SK-N-SH (cell line): ENCODE measurements around the gene GNPTAB. TPM values are rescaled to one million over a fixed set of nuclear protein-coding genes. Genes with fewer than 3 reads are reported as not detected.

Source experiments
- CTCF ChIA-PET: fragments of 300-600, 350-600 bp; formaldehyde crosslinking; extraction: SDS; loops from one replicate; lab custom pipeline; 2021; lab: Yijun Ruan, JAX
- POLR2A ChIA-PET: fragments of 350-600 bp; sonication (Branson Sonifier 250); formaldehyde crosslinking; extraction: SDS; loops from one replicate; lab custom pipeline; 2020; ENCODE audit warnings: antibody characterized with exemption, inconsistent platforms; lab: Yijun Ruan, JAX
- DNase-seq: peaks from one replicate; pipeline ENCODE4 v3.0.0; 2012
- H2AFZ ChIP-seq: fragments of 200-600 bp; sonication (generic); 2 replicates; pipeline ENCODE4 v1.8.1; 2016; ENCODE audit warnings: antibody characterized with exemption, mild to moderate bottlenecking, low read depth
- H3F3A ChIP-seq: fragments of 200-600 bp; sonication (generic); replicated peaks from 2 replicates; pipeline ENCODE3; 2016; ENCODE audit warnings: antibody characterized with exemption, mild to moderate bottlenecking; ENCODE audit not compliant: insufficient read depth
- H3K27ac ChIP-seq, 2 experiments: fragments of 200-500 bp in 1 of 2; fragments of 200-600 bp in 1 of 2; sonication (Bioruptor generic) in 1 of 2; sonication (generic), shearing (Covaris generic) in 1 of 2; 2 replicates each; pipeline versions ENCODE4 v1.5.1 to v1.6.1; 2014 to 2016; ENCODE audit warnings: low read depth in 2 of 2, inconsistent platforms in 1 of 2, low read length in 1 of 2, mild to moderate bottlenecking in 1 of 2, mixed read lengths in 1 of 2
- H3K27me3 ChIP-seq: fragments of 200-600 bp; sonication (generic), shearing (Covaris generic); 2 replicates; pipeline ENCODE4 v1.6.1; 2016; ENCODE audit warnings: mixed run types; ENCODE audit not compliant: insufficient read depth
- H3K36me3 ChIP-seq, 2 experiments: fragments of 200-500 bp in 1 of 2; fragments of 200-600 bp in 1 of 2; sonication (Bioruptor generic) in 1 of 2; sonication (generic) in 1 of 2; replicated peaks in 1 of 2; 2 replicates each; pipeline versions ENCODE3 to v1.5.1; 2014 to 2016; ENCODE audit warnings: low read length in 1 of 2, mild to moderate bottlenecking in 1 of 2; ENCODE audit not compliant: insufficient read depth in 2 of 2, control insufficient read depth in 1 of 2
- H3K4me1 ChIP-seq, 2 experiments: fragments of 200-500 bp in 1 of 2; fragments of 200-600 bp in 1 of 2; sonication (Bioruptor generic) in 1 of 2; sonication (generic), shearing (Covaris generic) in 1 of 2; 2 replicates each; pipeline versions ENCODE4 v1.5.1 to v1.6.1; 2014 to 2016; ENCODE audit warnings: low read depth in 1 of 2, low read length in 1 of 2, mixed run types in 1 of 2; ENCODE audit not compliant: insufficient read depth in 2 of 2, control insufficient read depth in 1 of 2
- H3K4me2 ChIP-seq: fragments of 200-600 bp; sonication (generic), shearing (Covaris generic); 2 replicates; pipeline ENCODE4 v1.6.1; 2017; ENCODE audit warnings: mixed run types
- H3K4me3 ChIP-seq, 2 experiments: fragments of 200-500 bp in 1 of 2; fragments of 200-600 bp in 1 of 2; sonication (Bioruptor generic) in 1 of 2; sonication (generic), shearing (Covaris generic) in 1 of 2; 2 replicates each; pipeline versions ENCODE4 v1.5.1 to v1.8.1; 2014 to 2016; ENCODE audit warnings: low read depth in 2 of 2, inconsistent platforms in 1 of 2, low read length in 1 of 2, mild to moderate bottlenecking in 1 of 2, mixed read lengths in 1 of 2, moderate library complexity in 1 of 2
- H3K79me2 ChIP-seq: fragments of 200-600 bp; sonication (generic); 2 replicates; pipeline ENCODE4 v1.8.1; 2017; ENCODE audit warnings: mild to moderate bottlenecking; ENCODE audit not compliant: insufficient read depth
- H3K9ac ChIP-seq: fragments of 200-600 bp; sonication (generic); 2 replicates; pipeline ENCODE4 v1.6.1; 2017; ENCODE audit warnings: mixed run types
- H3K9me2 ChIP-seq: fragments of 200-600 bp; sonication (generic); 2 replicates; pipeline ENCODE4 v1.6.1; 2017; ENCODE audit warnings: mixed run types
- H3K9me3 ChIP-seq: fragments of 200-600 bp; sonication (generic); 2 replicates; pipeline ENCODE4 v1.6.1; 2017; ENCODE audit warnings: mixed run types, mild to moderate bottlenecking, moderate library complexity
- H4K20me1 ChIP-seq: fragments of 200-600 bp; sonication (generic); 2 replicates; pipeline ENCODE4 v1.6.1; 2017; ENCODE audit warnings: mild to moderate bottlenecking, mixed run types; ENCODE audit not compliant: insufficient read depth
- CHD2 ChIP-seq: fragments of 150-350 bp; IDR thresholded peaks from 2 replicates; pipeline ENCODE4 v1.6.1; 2018; ENCODE audit warnings: low read length; ENCODE audit not compliant: partially characterized antibody
- CTCF ChIP-seq: fragments of 200-600 bp; sonication (generic); IDR thresholded peaks from 2 replicates; pipeline ENCODE4 v1.6.1; 2017; ENCODE audit warnings: antibody characterized with exemption, mild to moderate bottlenecking, moderate library complexity
- EP300 ChIP-seq, 2 experiments: IDR thresholded peaks; 2 replicates each; pipeline versions ENCODE4 v1.4.0 to v1.6.1; 2012; ENCODE audit warnings: borderline replicate concordance in 1 of 2, low read depth in 1 of 2, low read length in 1 of 2
- GATA2 ChIP-seq: sonication (generic); formaldehyde crosslinking; IDR thresholded peaks from 2 replicates; pipeline ENCODE4 v1.5.0; 2020; ENCODE audit warnings: mild to moderate bottlenecking, missing genetic modification reagents
- IRF3 ChIP-seq: fragments of 150-350 bp; IDR thresholded peaks from 2 replicates; pipeline ENCODE4 v1.6.1; 2016; ENCODE audit warnings: mild to moderate bottlenecking, low read depth, low read length
- JUND ChIP-seq: IDR thresholded peaks from 2 replicates; pipeline ENCODE4 v1.4.0; 2012
- MEF2A ChIP-seq: IDR thresholded peaks from 2 replicates; pipeline ENCODE4 v1.4.0; 2012; ENCODE audit warnings: low read depth, borderline replicate concordance
- MXI1 ChIP-seq: IDR thresholded peaks from 2 replicates; pipeline ENCODE4 v1.6.1; 2012; ENCODE audit warnings: mild to moderate bottlenecking, low read depth, low read length, improper control_type of control experiment
- POLR2AphosphoS5 ChIP-seq: IDR thresholded peaks from 2 replicates; pipeline ENCODE4 v1.6.1; 2012; ENCODE audit warnings: low read depth, low read length
- RAD21 ChIP-seq: IDR thresholded peaks from 2 replicates; pipeline ENCODE4 v1.6.1; 2012; ENCODE audit warnings: mild to moderate bottlenecking, low read length
- RFX5 ChIP-seq: IDR thresholded peaks from 2 replicates; pipeline ENCODE4 v1.6.1; 2012; ENCODE audit warnings: mild to moderate bottlenecking, improper control_type of control experiment, low read length
- SIN3A ChIP-seq: IDR thresholded peaks from 2 replicates; pipeline ENCODE4 v1.6.1; 2012; ENCODE audit warnings: low read depth, mild to moderate bottlenecking, low read length, moderate library complexity, borderline replicate concordance
- USF2 ChIP-seq: fragments of 150-350 bp; IDR thresholded peaks from 2 replicates; pipeline ENCODE4 v1.6.1; 2017; ENCODE audit warnings: antibody characterized with exemption, low read length, low read depth, borderline replicate concordance
- YY1 ChIP-seq: IDR thresholded peaks from 2 replicates; pipeline ENCODE4 v1.4.0; 2012; ENCODE audit warnings: low read depth, mild to moderate bottlenecking
- ZBTB33 ChIP-seq: IDR thresholded peaks from 2 replicates; pipeline ENCODE4 v1.4.0; 2012; ENCODE audit warnings: low read depth, borderline replicate concordance
- WGBS: methylation state at CpG from one replicate; pipeline ENCODE4 v1.1.6; 2017; ENCODE audit warnings: low lambda C conversion rate; 5-methylcytosine and 5-hydroxymethylcytosine counted together
- polyA plus RNA-seq, 3 experiments: library from polyadenylated mRNA; depleted of rRNA; stranded (reverse); fragments of >200 nt; gene quantifications; 2 replicates each; pipeline ENCODE4 v1.2.3, GENCODE V29; 2012

The GNPTAB gene
- polyA plus RNA-seq, 1 of the 3 experiments (the other 2 are of a cell fraction): 18.8 TPM

- no peak overlapping the region for H3K4me3 ChIP-seq
- H2AFZ ChIP-seq: no peak overlapping the region
- WGBS: 75% methylated on average over 1 of the region's 1 CpG
- peaks cover 25 to 34% of the 10 kb centered on the region in 2 experiments for H3K36me3 ChIP-seq
- no peaks in the 10 kb centered on the region for H3F3A ChIP-seq
- no peaks in the 10 kb centered on the region for H3K27me3 ChIP-seq
- CTCF ChIA-PET: interaction anchor here (1.4 to 3.7 kb wide), 4 partner anchors 12 to 1801 kb away, joined by 3 to 18 read pairs (median 7); no protein-coding TSS in a partner anchor
- DNase-seq: no peak
- no peak overlapping the region for H3K27ac ChIP-seq
- TF ChIP-seq ZBTB33: no peak
- TF ChIP-seq MEF2A: no peak
- TF ChIP-seq EP300 (IDR thresholded peaks at IDR 0.05; ENCODE audit: borderline replicate concordance in 1 of 2, low read depth in 1 of 2, low read length in 1 of 2): no peak
- TF ChIP-seq POLR2AphosphoS5: no peak
- TF ChIP-seq MXI1: no peak
- TF ChIP-seq CHD2: no peak
- TF ChIP-seq GATA2: no peak
- TF ChIP-seq RFX5: no peak
- no peak for TF ChIP-seq SIN3A
- no peak for TF ChIP-seq USF2
- no peak for TF ChIP-seq CTCF
- no peak for TF ChIP-seq IRF3
- TF ChIP-seq JUND: no peak
- TF ChIP-seq RAD21: no peak
- no peak for TF ChIP-seq YY1
- TF ChIP-seq, all 33 proteins: peak for 0
- Histone ChIP-seq H3K9me2 (no peaks in the 10 kb centered on the region), H3K4me2 (no peak overlapping the region), H3K4me1 (peaks cover 0 to 4% of the 10 kb centered on the region in 2 experiments; a peak in 2 of 4 replicates), H3K9me3 (no peaks in the 10 kb centered on the region), H4K20me1 (no peaks in the 10 kb centered on the region), H3K9ac (no peak overlapping the region), H3K79me2 (no peaks in the 10 kb centered on the region)
- POLR2A ChIA-PET: no interaction called here
These were observed 83.1 kb downstream of the GNPTAB start for GRCh38 chr12:101747697-101748096.
